DLD1 (cell line): Measurements from ENCODE around the gene JAK3.
"Not testable (repeated sequence)": the region's sequence is repeated elsewhere in the genome, so short reads cannot be mapped to it uniquely, and the experiment has no call there.

Experiments used
- in situ Hi-C: cut with HindIII; loops from 2 replicates; pipeline ENCODE4 v1.10.0; 2017; ENCODE audit warnings: low sequenced_read_pairs

Gene JAK3

GRCh38 chr19:17807731-17808316 is 40.0 kb downstream of the JAK3 start:
- in situ Hi-C loops: no loop called here

- in situ Hi-C loops: no loop called here
Observed at GRCh38 chr19:17806945-17807344, 40.8 kb downstream of the JAK3 start.

- in situ Hi-C loops: no loop called here
Observed at GRCh38 chr19:17805427-17805826, 42.4 kb downstream of the JAK3 start.

- in situ Hi-C loops: no loop called here
Observed at GRCh38 chr19:17803264-17803896, 44.4 kb downstream of the JAK3 start.

GRCh38 chr19:17802137-17802858 is 45.5 kb downstream of the JAK3 start:
- in situ Hi-C loops: no loop called here

- in situ Hi-C loops: not testable (repeated sequence)
Observed at GRCh38 chr19:17798599-17798998, 49.2 kb downstream of the JAK3 start.

GRCh38 chr19:17797424-17798201 is 50.2 kb downstream of the JAK3 start:
- in situ Hi-C loops: no loop called here

- in situ Hi-C loops: no loop called here
Observed at GRCh38 chr19:17796838-17797423, 50.9 kb downstream of the JAK3 start.

GRCh38 chr19:17796013-17796837 is 51.6 kb downstream of the JAK3 start:
- in situ Hi-C loops: no loop called here

GRCh38 chr19:17795495-17795856 is 52.3 kb downstream of the JAK3 start:
- in situ Hi-C loops: no loop called here

- in situ Hi-C loops: no loop called here
Observed at GRCh38 chr19:17794731-17795494, 52.9 kb downstream of the JAK3 start, which contains the start of gene B3GNT3. Gene B3GNT3, plus strand, starts transcription at chr19:17795138. Its CDS starts 12,670 bp downstream, at chr19:17807808.

GRCh38 chr19:17794412-17794730 is 53.4 kb downstream of the JAK3 start:
- in situ Hi-C loops: no loop called here

GRCh38 chr19:17790059-17790780 is 57.6 kb downstream of the JAK3 start:
- in situ Hi-C loops: no loop called here

- in situ Hi-C loops: no loop called here
Observed at GRCh38 chr19:17788632-17789031, 59.1 kb downstream of the JAK3 start.

- in situ Hi-C loops: no loop called here
Observed at GRCh38 chr19:17787274-17787913, 60.4 kb downstream of the JAK3 start.

- in situ Hi-C loops: no loop called here
Observed at GRCh38 chr19:17784201-17785008, 63.4 kb downstream of the JAK3 start.

- in situ Hi-C loops: not testable (repeated sequence)
Observed at GRCh38 chr19:17783721-17784120, 64.1 kb downstream of the JAK3 start.

GRCh38 chr19:17780781-17781180 is 67.0 kb downstream of the JAK3 start:
- in situ Hi-C loops: no loop called here
